WTC11 (cell line): Measurements from ENCODE around the gene SMC1B. TPM values are rescaled to one million over a fixed set of nuclear protein-coding genes. Genes with fewer than 3 reads are reported as not detected.

Experiments
- ATAC-seq: fragments of 200-7000 bp; cut with Tn5 transposase; 2 replicates; pipeline ENCODE4 v1.10.0; 2021; ENCODE audit warnings: mild to moderate bottlenecking, moderate library complexity
- CTCF ChIA-PET: fragments of 300-600 bp; sonication (Branson Sonifier 250); formaldehyde crosslinking; loops from one replicate; lab custom pipeline; 2021; ENCODE audit warnings: antibody characterized with exemption; lab: Charles Lee
- POLR2A ChIA-PET: fragments of 350-600 bp; sonication (Branson Sonifier 250); formaldehyde crosslinking; loops from one replicate; lab custom pipeline; 2021; ENCODE audit warnings: antibody characterized with exemption; lab: Charles Lee
- DNase-seq: peaks from one replicate; pipeline ENCODE4 v3.0.0; 2021; ENCODE audit warnings: low spot score
- H3K27ac Mint-ChIP-seq: 2 replicates; pipeline ENCODE4 v1.8.0; 2021; ENCODE audit warnings: mixed read lengths
- H3K27me3 Mint-ChIP-seq: 2 replicates; pipeline ENCODE4 v1.8.0; 2021; ENCODE audit warnings: low read depth, mild to moderate bottlenecking, moderate library complexity, mixed read lengths
- H3K36me3 Mint-ChIP-seq: 2 replicates; pipeline ENCODE4 v1.8.0; 2021; ENCODE audit warnings: mixed read lengths
- H3K4me1 Mint-ChIP-seq: 2 replicates; pipeline ENCODE4 v1.8.0; 2022; ENCODE audit warnings: mixed read lengths
- H3K4me3 Mint-ChIP-seq: 2 replicates; pipeline ENCODE4 v1.8.0; 2021; ENCODE audit warnings: mild to moderate bottlenecking, moderate library complexity, mixed read lengths
- H3K9me3 Mint-ChIP-seq: 2 replicates; pipeline ENCODE4 v1.8.0; 2021; ENCODE audit warnings: mixed read lengths
- CREM ChIP-seq: sonication (generic); formaldehyde crosslinking; IDR thresholded peaks from 2 replicates; pipeline ENCODE4 v1.8.1; 2022; ENCODE audit warnings: mild to moderate bottlenecking, missing genetic modification reagents, moderate library complexity
- E2F4 ChIP-seq: sonication (generic); formaldehyde crosslinking; IDR thresholded peaks from 2 replicates; pipeline ENCODE4 v1.8.1; 2022; ENCODE audit warnings: low read depth, mild to moderate bottlenecking, moderate library complexity, missing genetic modification reagents, borderline replicate concordance
- ELF4 ChIP-seq: sonication (generic); formaldehyde crosslinking; IDR thresholded peaks from 2 replicates; pipeline ENCODE4 v1.8.1; 2022; ENCODE audit warnings: low read depth, mild to moderate bottlenecking, moderate library complexity, missing genetic modification reagents
- EMX1 ChIP-seq: fragments of 250-450 bp; sonication (Bioruptor Pico); IDR thresholded peaks from 2 replicates; pipeline ENCODE4 v1.8.0; 2021; ENCODE audit warnings: mild to moderate bottlenecking
- FOXK1 ChIP-seq: sonication (generic); formaldehyde crosslinking; IDR thresholded peaks from 2 replicates; pipeline ENCODE4 v1.8.0; 2022; ENCODE audit warnings: mild to moderate bottlenecking, moderate library complexity, missing genetic modification reagents
- FOXP1 ChIP-seq: sonication (generic); formaldehyde crosslinking; IDR thresholded peaks from 2 replicates; pipeline ENCODE4 v1.8.0; 2022; ENCODE audit warnings: missing genetic modification reagents, mild to moderate bottlenecking, moderate library complexity, borderline replicate concordance
- IRF2 ChIP-seq: sonication (generic); formaldehyde crosslinking; IDR thresholded peaks from 2 replicates; pipeline ENCODE4 v1.8.0; 2022; ENCODE audit warnings: low read depth, missing genetic modification reagents, borderline replicate concordance
- NR1H2 ChIP-seq: sonication (generic); formaldehyde crosslinking; IDR thresholded peaks from 2 replicates; pipeline ENCODE4 v1.9.0; 2021; ENCODE audit warnings: mild to moderate bottlenecking, moderate library complexity, missing genetic modification reagents
- NR3C1 ChIP-seq: sonication (generic); formaldehyde crosslinking; conservative IDR thresholded peaks from 2 replicates; pipeline ENCODE4 v1.8.1; 2023; ENCODE audit warnings: low read depth, mild to moderate bottlenecking, missing genetic modification reagents
- RORB ChIP-seq: fragments of 250-450 bp; sonication (Bioruptor Pico); IDR thresholded peaks from 2 replicates; pipeline ENCODE4 v1.9.0; 2021; ENCODE audit warnings: mild to moderate bottlenecking
- SMAD4 ChIP-seq: sonication (generic); formaldehyde crosslinking; IDR thresholded peaks from 2 replicates; pipeline ENCODE4 v1.8.0; 2022; ENCODE audit warnings: mild to moderate bottlenecking, missing genetic modification reagents
- SP1 ChIP-seq: sonication (generic); formaldehyde crosslinking; conservative IDR thresholded peaks from 2 replicates; pipeline ENCODE4 v1.8.1; 2022; ENCODE audit warnings: missing genetic modification reagents
- STAT6 ChIP-seq: sonication (generic); formaldehyde crosslinking; conservative IDR thresholded peaks from 2 replicates; pipeline ENCODE4 v1.8.1; 2023; ENCODE audit warnings: mild to moderate bottlenecking, low read depth, missing genetic modification reagents, moderate library complexity
- TEAD4 ChIP-seq: sonication (generic); formaldehyde crosslinking; IDR thresholded peaks from 2 replicates; pipeline ENCODE4 v1.8.0; 2022; ENCODE audit warnings: mild to moderate bottlenecking, missing genetic modification reagents
- ZBTB21 ChIP-seq: sonication (generic); formaldehyde crosslinking; IDR thresholded peaks from 2 replicates; pipeline ENCODE4 v1.8.1; 2023; ENCODE audit warnings: mild to moderate bottlenecking, missing genetic modification reagents, borderline replicate concordance
- ZNF138 ChIP-seq: sonication (generic); formaldehyde crosslinking; conservative IDR thresholded peaks from 2 replicates; pipeline ENCODE4 v1.8.1; 2022; ENCODE audit warnings: mild to moderate bottlenecking, moderate library complexity, missing genetic modification reagents
- ZNF219 ChIP-seq: sonication (generic); formaldehyde crosslinking; IDR thresholded peaks from 2 replicates; pipeline ENCODE4 v1.8.0; 2023; ENCODE audit warnings: missing genetic modification reagents, mild to moderate bottlenecking, borderline replicate concordance
- ZNF232 ChIP-seq: sonication (generic); formaldehyde crosslinking; IDR thresholded peaks from 2 replicates; pipeline ENCODE4 v1.8.0; 2022; ENCODE audit warnings: mild to moderate bottlenecking, missing genetic modification reagents
- ZNF263 ChIP-seq: sonication (generic); formaldehyde crosslinking; IDR thresholded peaks from 2 replicates; pipeline ENCODE4 v1.8.1; 2022; ENCODE audit warnings: low read depth, mild to moderate bottlenecking, moderate library complexity, missing genetic modification reagents
- ZNF281 ChIP-seq: sonication (generic); formaldehyde crosslinking; IDR thresholded peaks from 2 replicates; pipeline ENCODE4 v1.8.0; 2023; ENCODE audit warnings: mild to moderate bottlenecking, missing genetic modification reagents
- ZNF423 ChIP-seq: fragments of 250-450 bp; sonication (Bioruptor Pico); IDR thresholded peaks from 2 replicates; pipeline ENCODE4 v2.1.2; 2022; ENCODE audit warnings: mild to moderate bottlenecking, moderate library complexity
- ZNF425 ChIP-seq: fragments of 250-450 bp; sonication (Bioruptor Pico); conservative IDR thresholded peaks from 2 replicates; pipeline ENCODE4 v1.9.0; 2021; ENCODE audit warnings: mild to moderate bottlenecking
- ZNF512 ChIP-seq: sonication (generic); formaldehyde crosslinking; IDR thresholded peaks from 2 replicates; pipeline ENCODE4 v1.8.1; 2022; ENCODE audit warnings: missing genetic modification reagents, borderline replicate concordance
- ZNF671 ChIP-seq: fragments of 250-450 bp; sonication (Bioruptor Pico); IDR thresholded peaks from 2 replicates; pipeline ENCODE4 v1.8.0; 2021; ENCODE audit warnings: mild to moderate bottlenecking
- ZSCAN18 ChIP-seq: fragments of 250-450 bp; sonication (Bioruptor Pico); IDR thresholded peaks from 2 replicates; pipeline ENCODE4 v2.1.2; 2022; ENCODE audit warnings: mild to moderate bottlenecking, moderate library complexity
- total RNA-seq: library from RNA; stranded (reverse); gene quantifications from 3 replicates; pipeline ENCODE4 v1.2.3, GENCODE V29; 2021

Gene SMC1B
- total RNA-seq, 1 experiment from 2014 or later = 0.07 TPM

GRCh38 chr22:45340323-45340722, 73.1 kb downstream of the SMC1B start:
- Mint-ChIP-seq H3K27ac (no peak overlapping the region), H3K27me3 (no peaks in the 10 kb centered on the region), H3K4me1 (no peaks in the 10 kb centered on the region), H3K9me3 (no peaks in the 10 kb centered on the region), H3K4me3 (no peak overlapping the region), H3K36me3 (peaks cover 19% of the 10 kb centered on the region)
- no peak for ATAC-seq
- ChIA-PET CTCF (no interaction called here), POLR2A (no interaction called here)
- TF ChIP-seq ZNF263 (no peak), STAT6 (CRISPR knock-in tag) (no peak), ZBTB21 (CRISPR knock-in tag) (no peak), ZNF219 (no peak), ELF4 (no peak), ZNF232 (CRISPR knock-in tag) (no peak), SP1 (CRISPR knock-in tag) (no peak), NR3C1 (CRISPR knock-in tag) (no peak), IRF2 (no peak), ZNF138 (CRISPR knock-in tag) (no peak)
- no peak for DNase-seq

GRCh38 chr22:45338795-45339194, 74.6 kb downstream of the SMC1B start:
- no peaks in the 10 kb centered on the region for H3K27me3 Mint-ChIP-seq
- ATAC-seq (no peak), DNase-seq (no peak)
- H3K4me1 Mint-ChIP-seq = no peaks in the 10 kb centered on the region
- no peaks in the 10 kb centered on the region for H3K9me3 Mint-ChIP-seq
- ChIA-PET POLR2A (no interaction called here), CTCF (no interaction called here)
- H3K27ac Mint-ChIP-seq = no peak overlapping the region
- no peak overlapping the region for H3K4me3 Mint-ChIP-seq
- TF ChIP-seq ZNF512 (CRISPR knock-in tag) (no peak), ZNF423 (no peak), ZNF281 (CRISPR knock-in tag) (no peak), FOXP1 (CRISPR knock-in tag) (no peak), SMAD4 (no peak), EMX1 (CRISPR knock-in tag) (no peak), NR1H2 (CRISPR knock-in tag) (no peak), RORB (CRISPR knock-in tag) (no peak), FOXK1 (no peak), ZSCAN18 (CRISPR knock-in tag) (no peak), ZNF425 (CRISPR knock-in tag) (no peak), E2F4 (CRISPR knock-in tag) (no peak), CREM (no peak), TEAD4 (CRISPR knock-in tag) (no peak), ZNF671 (CRISPR knock-in tag) (no peak)
- peaks cover 21% of the 10 kb centered on the region for H3K36me3 Mint-ChIP-seq
